T-helper 17 cell (primary cell): ENCODE results near the gene ANKS1B. TPM values are rescaled to one million over a fixed set of nuclear protein-coding genes. Genes with fewer than 3 reads are reported as not detected.
"Not testable (repeated sequence)": the region's sequence is repeated elsewhere in the genome, so short reads cannot be mapped to it uniquely, and the experiment has no call there.

ENCODE experiments used
- ATAC-seq: fragments of 150-1000 bp; cut with Tn5 transposase; 2 replicates; pipeline ENCODE4 v1.10.0; 2021; ENCODE audit warnings: mild to moderate bottlenecking, moderate library complexity
- DNase-seq, 3 donors: peaks; one replicate each; pipeline versions ENCODE4 v3.0.0 to v3.0.0-alpha.2; 2020 to 2021
- H3K9me3 ChIP-seq: one replicate; pipeline ENCODE4 v1.7.0; 2013; ENCODE audit warnings: low read length, mild to moderate bottlenecking; ENCODE audit not compliant: control insufficient read depth, poor library complexity, severe bottlenecking
- H3K27ac Mint-ChIP-seq: one replicate; pipeline ENCODE4 v1.8.0; 2022; ENCODE audit warnings: mild to moderate bottlenecking, moderate library complexity, mixed read lengths
- H3K27me3 Mint-ChIP-seq: one replicate; pipeline ENCODE4 v1.8.0; 2022; ENCODE audit warnings: mixed read lengths
- H3K36me3 Mint-ChIP-seq: one replicate; pipeline ENCODE4 v1.8.0; 2022; ENCODE audit warnings: low read depth, mixed read lengths
- H3K4me1 Mint-ChIP-seq: one replicate; pipeline ENCODE4 v1.8.0; 2022; ENCODE audit warnings: mild to moderate bottlenecking, mixed read lengths
- H3K4me3 Mint-ChIP-seq: one replicate; pipeline ENCODE4 v1.8.0; 2022; ENCODE audit warnings: mild to moderate bottlenecking, moderate library complexity, mixed read lengths
- total RNA-seq, 4 donors: library from RNA in 2 of 4; stranded (reverse) in 2 of 4; gene quantifications; one replicate each; pipeline ENCODE4 v1.2.3 and lab custom pipeline; 2022 to 2026

The ANKS1B gene
- total RNA-seq, 2 donors from 2014 or later: 0.35 to 1.2 TPM

GRCh38 chr12:98968896-98969295 is 1015.8 kb downstream of the ANKS1B start:
- no peaks in the 10 kb centered on the region for H3K4me1 Mint-ChIP-seq
- DNase-seq: no peak
- no peaks in the 10 kb centered on the region for H3K36me3 Mint-ChIP-seq
- no peaks in the 10 kb centered on the region for H3K27me3 Mint-ChIP-seq
- no peak overlapping the region for H3K4me3 Mint-ChIP-seq
- no peak overlapping the region for H3K27ac Mint-ChIP-seq
- no peak for ATAC-seq
- no peaks in the 10 kb centered on the region for H3K9me3 ChIP-seq

- H3K4me1 Mint-ChIP-seq, H3K36me3 Mint-ChIP-seq, H3K4me3 Mint-ChIP-seq, H3K27ac Mint-ChIP-seq, H3K9me3 ChIP-seq, ATAC-seq, DNase-seq: not testable (repeated sequence)
- H3K27me3 Mint-ChIP-seq: peaks cover 10% of the 10 kb centered on the region
Measured at GRCh38 chr12:98957135-98957534, 1027.6 kb downstream of the ANKS1B start.

DNA sequence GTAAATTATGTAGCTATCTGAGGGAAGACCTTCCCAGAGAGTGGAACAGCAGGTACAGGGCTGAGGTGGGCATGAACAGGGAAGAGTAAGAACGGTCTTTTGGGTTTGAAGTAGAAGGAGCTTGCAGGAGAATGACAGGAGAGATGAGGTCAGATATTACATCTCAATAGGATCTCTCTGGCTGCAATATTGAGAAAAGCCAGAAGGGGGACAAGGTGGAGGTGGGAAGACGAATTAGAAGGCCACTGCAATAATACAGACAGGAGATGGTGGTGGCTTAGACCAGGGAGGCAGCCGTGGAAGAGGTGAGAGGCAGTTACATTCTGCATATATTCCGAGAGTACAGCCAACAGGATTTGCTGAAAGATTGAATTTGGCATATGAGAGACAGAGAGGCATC is 1029.5 kb downstream of the ANKS1B start:
- Mint-ChIP-seq H3K27ac (no peak overlapping the region), H3K4me3 (no peak overlapping the region), H3K36me3 (peaks cover 5% of the 10 kb centered on the region), H3K27me3 (peaks cover 16% of the 10 kb centered on the region), H3K4me1 (no peaks in the 10 kb centered on the region)
- ATAC-seq (no peak), DNase-seq (no peak)
- no peaks in the 10 kb centered on the region for H3K9me3 ChIP-seq

DNA sequence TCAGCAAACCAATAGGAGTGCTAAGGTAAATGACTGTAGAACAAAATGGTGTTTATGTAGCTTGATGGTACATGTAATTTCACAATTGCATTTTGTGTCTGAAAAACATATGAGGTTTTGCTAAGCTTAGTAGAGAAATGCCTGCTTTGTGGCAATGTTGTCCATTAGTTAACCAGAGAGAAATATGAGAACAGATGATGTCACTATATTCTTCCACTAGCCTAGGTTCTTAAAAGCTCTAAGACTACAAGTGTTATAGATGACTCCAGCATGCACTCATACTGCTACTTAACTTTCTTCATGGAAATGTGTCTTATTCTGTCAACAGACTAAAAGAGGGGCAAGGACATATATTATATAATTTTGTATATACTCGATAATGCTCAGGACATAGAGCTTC is 1030.2 kb downstream of the ANKS1B start:
- H3K36me3 Mint-ChIP-seq: peaks cover 5% of the 10 kb centered on the region
- H3K4me1 Mint-ChIP-seq: no peaks in the 10 kb centered on the region
- DNase-seq (no peak), ATAC-seq (no peak)
- no peak overlapping the region for H3K27ac Mint-ChIP-seq
- peaks cover 16% of the 10 kb centered on the region for H3K27me3 Mint-ChIP-seq
- H3K4me3 Mint-ChIP-seq: no peak overlapping the region
- H3K9me3 ChIP-seq: no peaks in the 10 kb centered on the region

GRCh38 chr12:98951406-98951805 is 1033.3 kb downstream of the ANKS1B start:
- ATAC-seq: no peak
- no peaks in the 10 kb centered on the region for H3K4me1 Mint-ChIP-seq
- no peak overlapping the region for H3K4me3 Mint-ChIP-seq
- no peak for DNase-seq
- peaks cover 5% of the 10 kb centered on the region for H3K36me3 Mint-ChIP-seq
- no peak overlapping the region for H3K27ac Mint-ChIP-seq
- H3K9me3 ChIP-seq: no peaks in the 10 kb centered on the region
- H3K27me3 Mint-ChIP-seq: peaks cover 11% of the 10 kb centered on the region

- Mint-ChIP-seq H3K27me3 (peaks cover 19% of the 10 kb centered on the region), H3K36me3 (peaks cover 1% of the 10 kb centered on the region), H3K4me1 (no peaks in the 10 kb centered on the region), H3K4me3 (no peak overlapping the region), H3K27ac (no peak overlapping the region)
- ATAC-seq: no peak
- DNase-seq: no peak
- H3K9me3 ChIP-seq: no peaks in the 10 kb centered on the region
Measured at GRCh38 chr12:98948343-98948949, 1036.3 kb downstream of the ANKS1B start.

- peaks cover 19% of the 10 kb centered on the region for H3K27me3 Mint-ChIP-seq
- ATAC-seq (no peak), DNase-seq (no peak)
- H3K4me1 Mint-ChIP-seq: no peaks in the 10 kb centered on the region
- H3K36me3 Mint-ChIP-seq: no peaks in the 10 kb centered on the region
- no peak overlapping the region for H3K4me3 Mint-ChIP-seq
- H3K9me3 ChIP-seq: peaks cover 2% of the 10 kb centered on the region
- no peak overlapping the region for H3K27ac Mint-ChIP-seq
Measured at GRCh38 chr12:98945864-98946263, 1038.9 kb downstream of the ANKS1B start.

DNA sequence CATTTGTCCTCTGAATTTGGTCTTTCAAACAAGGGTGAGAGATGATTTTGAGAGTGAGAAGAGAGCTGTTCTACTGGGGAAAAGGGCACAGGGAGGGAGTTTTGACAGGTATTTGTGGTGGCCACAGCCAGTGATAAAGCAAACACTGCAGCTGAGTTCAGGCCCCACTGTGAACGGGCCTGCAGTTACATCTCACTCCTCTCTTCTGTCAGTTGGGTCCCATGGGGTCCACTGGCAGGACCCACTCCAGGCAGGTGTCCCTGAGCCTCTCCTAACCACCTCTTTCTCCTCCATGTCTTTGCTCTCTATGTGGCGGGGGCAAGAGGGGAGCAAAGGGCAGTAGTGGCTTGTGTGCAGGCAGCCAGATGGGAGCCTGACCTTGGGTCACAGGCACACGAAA is 1044.8 kb downstream of the ANKS1B start:
- Mint-ChIP-seq H3K36me3 (peaks cover 5% of the 10 kb centered on the region), H3K27ac (no peak overlapping the region), H3K27me3 (peaks cover 36% of the 10 kb centered on the region), H3K4me1 (no peaks in the 10 kb centered on the region), H3K4me3 (no peak overlapping the region)
- DNase-seq (no peak), ATAC-seq (no peak)
- H3K9me3 ChIP-seq: peaks cover 2% of the 10 kb centered on the region

DNA sequence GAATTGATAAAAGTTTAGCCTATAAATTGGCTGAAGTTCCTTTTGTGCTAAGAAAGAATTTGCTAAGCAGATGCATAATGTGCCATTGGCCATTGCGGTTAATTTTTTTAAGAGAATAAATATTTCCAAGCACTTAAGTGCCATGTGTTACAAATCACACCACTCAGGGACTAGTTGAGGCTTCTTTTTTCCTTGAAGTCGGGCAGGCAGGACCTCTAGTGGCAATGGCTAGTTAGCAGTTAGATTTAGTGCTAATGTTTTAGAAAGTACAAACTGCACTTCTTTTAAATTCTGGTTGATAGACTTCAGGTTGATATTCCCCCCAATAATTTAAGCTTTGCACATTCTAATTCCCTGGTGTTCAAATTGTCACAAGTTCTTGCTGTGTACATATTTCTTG is 1045.4 kb downstream of the ANKS1B start:
- Mint-ChIP-seq H3K27ac (no peak overlapping the region), H3K27me3 (peaks cover 31% of the 10 kb centered on the region), H3K4me3 (no peak overlapping the region), H3K36me3 (peaks cover 5% of the 10 kb centered on the region), H3K4me1 (no peaks in the 10 kb centered on the region)
- H3K9me3 ChIP-seq: peaks cover 2% of the 10 kb centered on the region
- ATAC-seq: no peak
- no peak for DNase-seq

DNA sequence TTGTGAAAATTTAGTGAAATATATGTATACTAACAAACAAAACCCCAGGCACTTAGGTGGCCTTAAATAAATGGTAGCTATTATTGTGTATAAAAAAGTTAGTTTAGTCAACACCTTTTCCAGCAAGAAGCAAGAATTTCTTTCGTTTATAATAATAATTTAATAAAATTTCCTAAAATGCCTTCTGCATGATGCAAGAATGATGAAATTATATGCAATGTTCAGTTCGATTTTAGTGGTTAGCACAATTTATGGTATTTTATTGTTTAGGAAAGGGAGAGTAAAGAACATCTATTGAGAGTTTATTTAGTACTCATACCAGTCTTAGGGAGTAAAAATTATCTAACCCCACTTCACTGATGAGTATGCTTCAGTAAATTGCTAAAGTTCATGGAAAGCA is 1048.9 kb downstream of the ANKS1B start:
- no peaks in the 10 kb centered on the region for H3K9me3 ChIP-seq
- ATAC-seq (no peak), DNase-seq (no peak)
- peaks cover 5% of the 10 kb centered on the region for H3K36me3 Mint-ChIP-seq
- peaks cover 25% of the 10 kb centered on the region for H3K27me3 Mint-ChIP-seq
- H3K27ac Mint-ChIP-seq: no peak overlapping the region
- no peaks in the 10 kb centered on the region for H3K4me1 Mint-ChIP-seq
- no peak overlapping the region for H3K4me3 Mint-ChIP-seq

DNA sequence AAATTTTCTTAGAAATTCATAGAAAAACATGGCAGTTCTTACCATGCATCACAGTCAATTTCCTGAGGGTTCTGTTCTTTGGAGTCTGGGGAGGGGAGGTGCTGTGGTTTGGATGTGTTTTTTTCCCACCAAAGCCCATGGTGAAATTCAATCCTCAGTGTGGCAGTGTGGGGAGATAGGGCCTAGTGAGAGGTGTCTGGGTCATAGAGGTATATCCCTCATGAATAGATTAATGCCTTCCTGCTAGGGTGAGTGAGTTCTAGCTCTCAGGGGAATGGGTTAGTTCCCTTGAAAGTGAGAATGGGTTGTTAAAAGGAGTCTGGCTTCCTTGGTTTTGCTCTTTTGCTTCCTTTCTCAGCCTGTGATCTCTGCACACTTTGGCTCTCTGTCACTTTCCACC is 1061.9 kb downstream of the ANKS1B start:
- no peaks in the 10 kb centered on the region for H3K9me3 ChIP-seq
- Mint-ChIP-seq H3K36me3 (no peaks in the 10 kb centered on the region), H3K27me3 (peaks cover 26% of the 10 kb centered on the region), H3K27ac (no peak overlapping the region), H3K4me1 (no peaks in the 10 kb centered on the region), H3K4me3 (no peak overlapping the region)
- ATAC-seq (no peak), DNase-seq (no peak)

DNA sequence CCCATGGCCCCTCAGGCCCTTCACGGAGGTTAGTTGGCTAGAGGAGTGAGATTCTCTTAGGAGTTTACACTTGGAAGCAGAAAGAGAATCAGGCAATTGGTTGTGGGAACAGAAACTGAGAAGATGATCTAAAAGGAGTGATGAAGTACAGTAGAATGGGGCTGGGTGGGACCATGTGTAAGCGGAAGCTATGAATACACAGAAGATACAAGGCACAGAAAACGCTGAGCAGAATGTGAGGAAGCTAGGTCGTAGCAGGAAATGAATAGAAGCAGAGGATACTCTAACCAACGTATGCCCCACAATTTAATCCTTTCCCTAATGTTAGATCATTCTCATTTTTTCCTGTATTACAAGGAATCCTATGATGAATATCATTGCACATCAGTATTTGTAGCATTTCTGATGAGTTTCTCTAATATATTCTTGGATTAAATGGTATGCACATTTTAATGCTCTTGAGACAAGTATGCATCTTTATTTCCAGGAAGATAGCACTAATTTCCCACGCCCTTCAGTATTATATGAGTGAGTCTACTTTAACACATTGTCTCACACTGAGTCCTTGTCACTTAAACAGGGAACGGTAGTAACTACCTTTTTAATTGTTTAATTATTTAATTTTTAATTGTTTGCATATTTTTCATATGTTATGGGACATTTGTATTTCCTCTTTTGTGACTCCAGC is 1066.4 kb downstream of the ANKS1B start:
- ATAC-seq: no peak
- no peaks in the 10 kb centered on the region for H3K4me1 Mint-ChIP-seq
- H3K27ac Mint-ChIP-seq: no peak overlapping the region
- H3K27me3 Mint-ChIP-seq: peaks cover 19% of the 10 kb centered on the region
- no peak overlapping the region for H3K4me3 Mint-ChIP-seq
- no peak for DNase-seq
- H3K36me3 Mint-ChIP-seq: no peaks in the 10 kb centered on the region
- no peaks in the 10 kb centered on the region for H3K9me3 ChIP-seq

DNA sequence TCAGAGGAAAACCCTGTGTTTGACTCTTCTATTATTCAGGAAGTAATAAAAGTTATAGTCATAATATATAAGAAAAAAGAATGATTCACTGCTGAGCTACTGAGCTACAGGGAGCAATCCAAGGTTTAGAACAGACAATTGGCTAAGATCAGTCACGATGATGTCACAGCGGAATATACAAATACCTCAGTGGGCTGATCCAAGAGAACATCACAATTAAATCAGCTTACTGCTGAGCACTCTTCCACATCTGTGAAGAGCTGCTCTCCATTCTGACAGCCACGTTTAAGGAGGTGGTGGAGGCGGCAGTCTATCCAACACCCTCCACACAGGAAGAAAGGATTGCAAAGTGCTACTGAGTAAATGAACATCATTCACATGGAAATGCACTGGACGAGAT is 1068.6 kb downstream of the ANKS1B start:
- H3K27ac Mint-ChIP-seq: no peak overlapping the region
- H3K36me3 Mint-ChIP-seq: no peaks in the 10 kb centered on the region
- peaks cover 14% of the 10 kb centered on the region for H3K27me3 Mint-ChIP-seq
- no peak for ATAC-seq
- H3K4me1 Mint-ChIP-seq: no peaks in the 10 kb centered on the region
- DNase-seq: no peak
- H3K9me3 ChIP-seq: no peaks in the 10 kb centered on the region
- H3K4me3 Mint-ChIP-seq: no peak overlapping the region

GRCh38 chr12:98912401-98912974 is 1072.2 kb downstream of the ANKS1B start:
- no peak for DNase-seq
- H3K4me3 Mint-ChIP-seq: no peak overlapping the region
- no peaks in the 10 kb centered on the region for H3K4me1 Mint-ChIP-seq
- no peaks in the 10 kb centered on the region for H3K36me3 Mint-ChIP-seq
- H3K9me3 ChIP-seq: no peaks in the 10 kb centered on the region
- H3K27ac Mint-ChIP-seq: no peak overlapping the region
- no peak for ATAC-seq
- peaks cover 12% of the 10 kb centered on the region for H3K27me3 Mint-ChIP-seq
